ENCODE measurements around the gene ZCCHC13.

GRCh38 chrX:74277320-74277719 is 26.7 kb upstream of the ZCCHC13 start:
- TF ChIP-seq POLR2AphosphoS5 (IDR thresholded peaks at IDR 0.05; ENCODE audit: low read depth, low read length) = no peak
- no peak for TF ChIP-seq POLR2A (IDR thresholded peaks at IDR 0.05; ENCODE audit: low read depth, low read length)
- TF ChIP-seq TAF1 (IDR thresholded peaks at IDR 0.05; ENCODE audit: low read depth, low read length) = no peak
- no peak for TF ChIP-seq PAX5 (IDR thresholded peaks at IDR 0.05; ENCODE audit: insufficient read depth, low read length, severe bottlenecking)
- no peak for TF ChIP-seq SPI1 (IDR thresholded peaks at IDR 0.05; ENCODE audit: low read depth, low read length)
- TF ChIP-seq POU2F2 (IDR thresholded peaks at IDR 0.05; ENCODE audit: low read depth, low read length) = no peak
